Measurements from ENCODE around the gene LDLR. TPM values are rescaled to one million over a fixed set of nuclear protein-coding genes. Genes with fewer than 3 reads are reported as not detected.

Gene LDLR
- total and polyA plus RNA-seq, 2 of the 4 experiments (the other 2 are of a cell fraction): 45.2 to 53.8 TPM

DNA sequence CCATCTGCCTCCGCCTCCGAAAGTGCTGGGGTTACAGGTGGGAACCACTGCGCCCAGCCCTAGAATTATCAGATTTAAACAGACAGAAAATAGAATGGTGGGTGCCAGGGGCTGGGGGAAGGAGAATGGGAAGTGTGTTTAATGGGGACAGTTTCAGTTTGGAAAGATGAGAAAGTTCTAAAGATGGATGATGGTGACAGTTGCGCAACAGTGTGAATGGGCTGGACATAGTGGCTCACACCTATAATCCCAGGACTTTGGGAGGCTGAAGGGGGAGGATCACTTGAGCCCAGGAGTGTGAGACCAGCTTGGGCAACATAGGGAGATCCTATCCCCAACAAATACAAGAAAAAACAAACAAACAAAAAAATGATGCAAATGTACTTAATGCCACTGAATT lies 92.2 kb downstream of the LDLR start:
- Histone ChIP-seq H2BK15ac (ENCODE audit: low read depth, low read length) (no peak overlapping the region), H3K4me1 (ENCODE audit: control insufficient read depth, insufficient read depth, low read length) (0 out of 2 replicates have a peak, but pooled peaks cover 1% of the 10 kb centered on the region), H2AK9ac (replicated peaks; ENCODE audit: low read depth, low read length, poor library complexity) (no peak overlapping the region), H3K9ac (ENCODE audit: low read depth, low read length) (no peak overlapping the region), H3K79me1 (ENCODE audit: low read depth in 1 of 2, low read length in 2 of 2) (peaks cover 45 to 83% of the 10 kb centered on the region in 2 experiments), H2AFZ (replicated peaks; ENCODE audit: low read length, poor library complexity) (no peak overlapping the region), H3K14ac (replicated peaks; ENCODE audit: low read depth, low read length) (no peak overlapping the region), H4K8ac (ENCODE audit: low read depth in 2 of 2, low read length in 2 of 2) (no peak overlapping the region), H3K27ac (ENCODE audit: insufficient read depth, low read length) (no peak overlapping the region), H4K91ac (ENCODE audit: insufficient read depth, low read depth, low read length) (no peak overlapping the region), H3K56ac (ENCODE audit: extremely low read depth, insufficient read depth, low read length) (no peak overlapping the region), H2BK20ac (ENCODE audit: low read depth, low read length) (no peak overlapping the region), H3K36me3 (ENCODE audit: control insufficient read depth, insufficient read depth, low read length) (peaks cover 68% of the 10 kb centered on the region), H4K20me1 (ENCODE audit: insufficient read depth, low read length) (peaks cover 7% of the 10 kb centered on the region; the same call in 1 of the 2 replicates), H3K4me3 (ENCODE audit: insufficient read depth, low read depth, low read length) (no peak overlapping the region), H3K27me3 (ENCODE audit: control insufficient read depth, insufficient read depth, low read length) (no peaks in the 10 kb centered on the region), H3K9me3 (ENCODE audit: control insufficient read depth, insufficient read depth, low read length) (no peaks in the 10 kb centered on the region), H2BK120ac (ENCODE audit: low read depth, low read length) (no peak overlapping the region), H3K18ac (ENCODE audit: low read depth, low read length) (no peak overlapping the region), H4K5ac (ENCODE audit: low read depth, low read length) (no peak overlapping the region), H3K4me2 (ENCODE audit: low read depth, low read length) (no peak overlapping the region), H2AK5ac (ENCODE audit: low read depth, low read length) (no peak overlapping the region), H2BK5ac (ENCODE audit: low read depth, low read length, poor library complexity, severe bottlenecking) (no peak overlapping the region), H3K23ac (ENCODE audit: low read depth, low read length) (no peak overlapping the region), H3K9me1 (ENCODE audit: insufficient read depth, low read length) (peaks cover 8% of the 10 kb centered on the region), H3K4ac (ENCODE audit: low read depth, low read length) (no peak overlapping the region)
- BruUV-seq (replicated peaks): no TSS peak
- dilution Hi-C loops (cut with HindIII; ENCODE audit: low sequenced_read_pairs, unreplicated experiment) (no loop called here), in situ Hi-C loops (cut with MboI; ENCODE audit: low sequenced_read_pairs) (no loop called here), intact Hi-C loops (cut with micrococcal nuclease) (no loop called here)
- CTCF ChIA-PET: no interaction called here
- POLR2A ChIA-PET (ENCODE audit: unreplicated experiment): no interaction called here
- peak; percentile 96 for TF ChIP-seq CEBPB (IDR thresholded peaks at IDR 0.05; ENCODE audit: low read depth, low read length)
- TF ChIP-seq, protein P1, sequence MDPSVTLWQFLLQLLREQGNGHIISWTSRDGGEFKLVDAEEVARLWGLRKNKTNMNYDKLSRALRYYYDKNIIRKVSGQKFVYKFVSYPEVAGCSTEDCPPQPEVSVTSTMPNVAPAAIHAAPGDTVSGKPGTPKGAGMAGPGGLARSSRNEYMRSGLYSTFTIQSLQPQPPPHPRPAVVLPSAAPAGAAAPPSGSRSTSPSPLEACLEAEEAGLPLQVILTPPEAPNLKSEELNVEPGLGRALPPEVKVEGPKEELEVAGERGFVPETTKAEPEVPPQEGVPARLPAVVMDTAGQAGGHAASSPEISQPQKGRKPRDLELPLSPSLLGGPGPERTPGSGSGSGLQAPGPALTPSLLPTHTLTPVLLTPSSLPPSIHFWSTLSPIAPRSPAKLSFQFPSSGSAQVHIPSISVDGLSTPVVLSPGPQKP (IDR thresholded peaks at IDR 0.05; ENCODE audit: borderline replicate concordance, low read depth, low read length): no peak
- no peak for ATAC-seq (ENCODE audit: low read depth)
- no peak for DNase-seq
- 100% methylated on average over 2 of the region's 4 CpGs; no CpG with 5 or more reads in 1 of the 2 experiments for WGBS, 2 experiments (ENCODE audit: extremely low coverage in 2 of 2, insufficient read length in 1 of 2)

Small RNA genes lying within 50 kb of the gene (microRNA-seq; reads per million reads assigned to microRNA genes)
- 4.0 reads per million, percentile 6 among the genes with 10 or more reads in this experiment for gene MIR6886 (ENCODE audit: unreplicated experiment)

Other genes with a start within 250 kb of the LDLR start
- gene C19orf38, start 241.0 kb upstream of the LDLR start, total RNA-seq (2012; rRNA removed): 0.18 and 0.28 TPM in 2 replicates
- 0.16 and 0.19 TPM in 2 replicates for gene C19orf38, start 241.0 kb upstream of the LDLR start, polyA plus RNA-seq (2012; rRNA removed)
- 17.2 and 20.3 TPM in 2 replicates for gene CARM1, start 217.9 kb upstream of the LDLR start, total RNA-seq (2012; rRNA removed)
- 67.1 and 72.1 TPM in 2 replicates for gene CARM1, start 217.9 kb upstream of the LDLR start, polyA plus RNA-seq (2012; rRNA removed)
- 53.6 and 61.5 TPM in 2 replicates for gene YIPF2, start 160.8 kb upstream of the LDLR start, total RNA-seq (2012; rRNA removed)
- 78.0 and 110 TPM in 2 replicates for gene YIPF2, start 160.8 kb upstream of the LDLR start, polyA plus RNA-seq (2012; rRNA removed)
- gene TIMM29, start 160.7 kb upstream of the LDLR start, total RNA-seq (2012; rRNA removed): 13.4 and 13.9 TPM in 2 replicates
- gene TIMM29, start 160.7 kb upstream of the LDLR start, polyA plus RNA-seq (2012; rRNA removed): 9.3 and 10.8 TPM in 2 replicates
- gene SMARCA4, start 128.4 kb upstream of the LDLR start, total RNA-seq (2012; rRNA removed): 41.4 and 53.3 TPM in 2 replicates
- gene SMARCA4, start 128.4 kb upstream of the LDLR start, polyA plus RNA-seq (2012; rRNA removed): 73.6 and 85.6 TPM in 2 replicates
- 68.3 and 97.5 TPM in 2 replicates for gene SPC24, start 66.3 kb downstream of the LDLR start, total RNA-seq (2012; rRNA removed)
- gene SPC24, start 66.3 kb downstream of the LDLR start, polyA plus RNA-seq (2012; rRNA removed): 11.7 and 12.2 TPM in 2 replicates
- gene KANK2, start 108.1 kb downstream of the LDLR start, total RNA-seq (2012; rRNA removed): 104 and 126 TPM in 2 replicates
- 156 and 176 TPM in 2 replicates for gene KANK2, start 108.1 kb downstream of the LDLR start, polyA plus RNA-seq (2012; rRNA removed)
- not detected in 2 replicates for gene ANGPTL8, start 150.2 kb downstream of the LDLR start, total RNA-seq (2012; rRNA removed)
- not detected in 2 replicates for gene ANGPTL8, start 150.2 kb downstream of the LDLR start, polyA plus RNA-seq (2012; rRNA removed)
- gene DOCK6, start 173.1 kb downstream of the LDLR start, total RNA-seq (2012; rRNA removed): 4.4 and 5.0 TPM in 2 replicates
- 17.7 and 18.4 TPM in 2 replicates for gene DOCK6, start 173.1 kb downstream of the LDLR start, polyA plus RNA-seq (2012; rRNA removed)
- gene TSPAN16, start 206.7 kb downstream of the LDLR start, total RNA-seq (2012; rRNA removed): not detected in 2 replicates
- gene TSPAN16, start 206.7 kb downstream of the LDLR start, polyA plus RNA-seq (2012; rRNA removed): not detected in 2 replicates